Common myeloid progenitor, CD34-positive (primary cell): ENCODE results near the gene C2CD3.

ENCODE experiments used
- CTCF ChIA-PET: fragments of 350-600 bp; sonication (Branson Sonifier 250); formaldehyde crosslinking; loops from one replicate; lab custom pipeline; 2021; ENCODE audit warnings: antibody characterized with exemption; lab: Charles Lee
- POLR2A ChIA-PET: fragments of 350-600 bp; sonication (Branson Sonifier 250); formaldehyde crosslinking; loops from one replicate; lab custom pipeline; 2021; ENCODE audit warnings: antibody characterized with exemption; lab: Charles Lee
- DNase-seq, 3 donors: peaks; one replicate each; pipeline versions ENCODE4 v3.0.0 to v3.0.0-alpha.2; 2013
- H3K27ac ChIP-seq, 2 experiments: 1 replicate in 1 of 2; 2 replicates in 1 of 2; pipeline ENCODE4 v1.7.0; 2013; ENCODE audit warnings: inconsistent platforms in 2 of 2, low read length in 2 of 2, mild to moderate bottlenecking in 2 of 2, low read depth in 1 of 2, moderate library complexity in 1 of 2; ENCODE audit not compliant: severe bottlenecking in 2 of 2, insufficient read depth in 1 of 2, poor library complexity in 1 of 2
- H3K27me3 ChIP-seq, 5 experiments: replicated peaks in 2 of 5; 1 replicate in 3 of 5; 2 replicates in 2 of 5; pipeline versions ENCODE4 v1.6.1 to v1.7.0; 2013; ENCODE audit warnings: low read length in 4 of 5, mild to moderate bottlenecking in 2 of 5, moderate library complexity in 2 of 5, inconsistent platforms in 1 of 5; ENCODE audit not compliant: insufficient read depth in 5 of 5, control insufficient read depth in 4 of 5
- H3K36me3 ChIP-seq, 4 experiments: 1 replicate in 2 of 4; 2 replicates in 2 of 4; pipeline versions ENCODE4 v1.6.1 to v1.7.0; 2013; ENCODE audit warnings: low read length in 3 of 4, control low read depth in 1 of 4, mild to moderate bottlenecking in 1 of 4; ENCODE audit not compliant: control insufficient read depth in 4 of 4, insufficient read depth in 4 of 4
- H3K4me1 ChIP-seq, 4 experiments: 1 replicate in 3 of 4; 2 replicates in 1 of 4; pipeline versions ENCODE4 v1.6.1 to v1.7.1; 2013; ENCODE audit warnings: low read length in 3 of 4, mild to moderate bottlenecking in 3 of 4, control low read depth in 1 of 4, inconsistent platforms in 1 of 4, moderate library complexity in 1 of 4; ENCODE audit not compliant: control insufficient read depth in 4 of 4, insufficient read depth in 4 of 4; ENCODE audit errors: control extremely low read depth in 1 of 4
- H3K4me3 ChIP-seq, 7 experiments: 1 replicate in 4 of 7; 2 replicates in 3 of 7; pipeline versions ENCODE4 v1.5.1 to v1.7.0; 2013; ENCODE audit warnings: mild to moderate bottlenecking in 7 of 7, low read length in 6 of 7, moderate library complexity in 6 of 7, inconsistent platforms in 2 of 7, low read depth in 2 of 7, control low read depth in 1 of 7; ENCODE audit not compliant: insufficient read depth in 4 of 7, control insufficient read depth in 1 of 7; ENCODE audit errors: extremely low read depth in 1 of 7
- H3K9me3 ChIP-seq, 5 experiments: 1 replicate in 4 of 5; 2 replicates in 1 of 5; pipeline versions ENCODE4 v1.6.1 to v1.7.1; 2013; ENCODE audit warnings: low read length in 4 of 5, mild to moderate bottlenecking in 2 of 5, inconsistent platforms in 1 of 5, low read depth in 1 of 5, moderate library complexity in 1 of 5; ENCODE audit not compliant: control insufficient read depth in 4 of 5, insufficient read depth in 2 of 5; ENCODE audit errors: control extremely low read depth in 1 of 5
- WGBS: methylation state at CpG from one replicate; pipeline ENCODE4 v1.1.5; 2013; ENCODE audit not compliant: insufficient coverage; 5-methylcytosine and 5-hydroxymethylcytosine counted together

C2CD3 gene

GRCh38 chr11:73978576-73979086, 192.2 kb downstream of the C2CD3 start:
- Histone ChIP-seq H3K27me3 (no peaks in the 10 kb centered on the region), H3K4me1 (peaks cover 16 to 78% (median 52%) of the 10 kb centered on the region in 4 experiments), H3K27ac (peak overlapping the region in 1 of 2 experiments; percentile 97), H3K9me3 (no peaks in the 10 kb centered on the region), H3K36me3 (peaks cover 27 to 74% (median 49%) of the 10 kb centered on the region in 4 experiments), H3K4me3 (peak overlapping the region in 2 of 7 experiments; percentile 14 to 93)
- ChIA-PET POLR2A (interaction anchor here (0.6 to 1.0 kb wide), 2 partner anchors 89 to 1253 kb away, joined by 3 to 4 read pairs; no protein-coding TSS in a partner anchor), CTCF (interaction anchor here (1.0 to 3.4 kb wide), 7 partner anchors 8 to 49 kb away, joined by 3 to 15 read pairs (median 5); no protein-coding TSS in a partner anchor)
- no peak for DNase-seq
- 97% methylated on average over 3 of the region's 3 CpGs for WGBS

- 96% methylated on average over 15 of the region's 18 CpGs for WGBS
- Histone ChIP-seq H3K36me3 (peaks cover 27 to 79% (median 50%) of the 10 kb centered on the region in 4 experiments), H3K27ac (peak overlapping the region; percentile 9 to 97), H3K9me3 (no peaks in the 10 kb centered on the region), H3K4me3 (no peak overlapping the region), H3K4me1 (peaks cover 15 to 80% (median 50%) of the 10 kb centered on the region in 4 experiments), H3K27me3 (no peaks in the 10 kb centered on the region)
- CTCF ChIA-PET, result interaction anchor here (1.3 to 3.4 kb wide), 4 partner anchors 14 to 38 kb away, joined by 3 to 15 read pairs (median 4); no protein-coding TSS in a partner anchor
- no peak for DNase-seq
- POLR2A ChIA-PET, result no interaction called here
Observed at GRCh38 chr11:73977856-73978519, 192.8 kb downstream of the C2CD3 start.

- ChIA-PET CTCF (interaction anchor here (1.0 to 1.5 kb wide), 3 partner anchors 29 to 44 kb away, joined by 3 read pairs; no protein-coding TSS in a partner anchor), POLR2A (no interaction called here)
- H3K9me3 ChIP-seq, result no peaks in the 10 kb centered on the region
- H3K4me1 ChIP-seq, result peaks cover 15 to 81% (median 45%) of the 10 kb centered on the region in 4 experiments
- H3K27me3 ChIP-seq, result no peaks in the 10 kb centered on the region
- WGBS, result 95% methylated on average over 14 of the region's 14 CpGs
- H3K36me3 ChIP-seq, result peaks cover 27 to 86% (median 52%) of the 10 kb centered on the region in 4 experiments
- H3K27ac ChIP-seq, result no peak overlapping the region
- no peak overlapping the region for H3K4me3 ChIP-seq
- no peak for DNase-seq
Observed at GRCh38 chr11:73976451-73977151, 194.2 kb downstream of the C2CD3 start.

GRCh38 chr11:73975479-73975757, 195.4 kb downstream of the C2CD3 start:
- peaks cover 27 to 74% (median 44%) of the 10 kb centered on the region in 4 experiments for H3K36me3 ChIP-seq
- no peaks in the 10 kb centered on the region for H3K9me3 ChIP-seq
- peak overlapping the region in 1 of 2 experiments; percentile 52 for H3K27ac ChIP-seq
- WGBS, result 96% methylated on average over 5 of the region's 6 CpGs
- ChIA-PET POLR2A (no interaction called here), CTCF (interaction anchor here (1.4 kb wide), 1 partner anchor 30 kb away, joined by 3 read pairs; no protein-coding TSS in a partner anchor)
- no peaks in the 10 kb centered on the region for H3K27me3 ChIP-seq
- H3K4me1 ChIP-seq, result peaks cover 7 to 69% (median 33%) of the 10 kb centered on the region in 4 experiments
- H3K4me3 ChIP-seq, result no peak overlapping the region
- DNase-seq, result no peak

- ChIA-PET POLR2A (interaction anchor here (0.7 kb wide), 1 partner anchor 21 kb away, joined by 3 read pairs; no protein-coding TSS in a partner anchor), CTCF (interaction anchor here (1.8 kb wide), 1 partner anchor 11 kb away, joined by 4 read pairs; no protein-coding TSS in a partner anchor)
- Histone ChIP-seq H3K9me3 (no peaks in the 10 kb centered on the region), H3K4me1 (peaks cover 4 to 67% (median 27%) of the 10 kb centered on the region in 4 experiments), H3K27ac (peak overlapping the region in 1 of 2 experiments; percentile 52), H3K4me3 (no peak overlapping the region), H3K27me3 (no peaks in the 10 kb centered on the region), H3K36me3 (peaks cover 27 to 70% (median 44%) of the 10 kb centered on the region in 4 experiments)
- 96% methylated on average over 9 of the region's 13 CpGs for WGBS
- DNase-seq, result no peak
Observed at GRCh38 chr11:73974604-73975478, 196.0 kb downstream of the C2CD3 start.
